HEK293T (cell line): Measurements from ENCODE around the gene TIE1.

ENCODE experiments used
- CTCF ChIA-PET: fragments of 350-600 bp; formaldehyde crosslinking; extraction: SDS; loops from one replicate; lab custom pipeline; 2021; ENCODE audit warnings: antibody characterized with exemption, inconsistent platforms; lab: Yijun Ruan, JAX
- POLR2A ChIA-PET: fragments of 350-600 bp; formaldehyde crosslinking; extraction: SDS; loops from one replicate; lab custom pipeline; 2020; ENCODE audit warnings: antibody characterized with exemption, inconsistent platforms; lab: Yijun Ruan, JAX
- DNase-seq: peaks from one replicate; pipeline ENCODE4 v3.0.0; 2012; ENCODE audit warnings: mixed read lengths; ENCODE audit errors: extremely low spot score
- ARNT ChIP-seq: fragments of 450-650 bp; IDR thresholded peaks from 2 replicates; pipeline ENCODE4 v1.6.1; 2017; ENCODE audit warnings: mild to moderate bottlenecking
- BHLHE40 ChIP-seq: fragments of 450-650 bp; IDR thresholded peaks from 2 replicates; pipeline ENCODE4 v1.6.1; 2016; ENCODE audit warnings: mild to moderate bottlenecking, moderate library complexity, borderline replicate concordance
- CTBP1 ChIP-seq: fragments of 450-650 bp; IDR thresholded peaks from 2 replicates; pipeline ENCODE4 v1.6.1; 2016; ENCODE audit warnings: borderline replicate concordance
- ELF4 ChIP-seq: fragments of 450-650 bp; IDR thresholded peaks from 2 replicates; pipeline ENCODE4 v1.6.1; 2017; ENCODE audit warnings: antibody characterized with exemption
- FOXA1 ChIP-seq: fragments of 450-650 bp; IDR thresholded peaks from 2 replicates; pipeline ENCODE4 v1.6.1; 2016; ENCODE audit warnings: mild to moderate bottlenecking
- FOXK2 ChIP-seq: fragments of 450-650 bp; IDR thresholded peaks from 2 replicates; pipeline ENCODE4 v1.6.1; 2016; ENCODE audit warnings: mild to moderate bottlenecking
- FOXM1 ChIP-seq: fragments of 450-650 bp; IDR thresholded peaks from 2 replicates; pipeline ENCODE4 v1.6.1; 2017; ENCODE audit warnings: mild to moderate bottlenecking, borderline replicate concordance
- HDGF ChIP-seq: fragments of 450-650 bp; IDR thresholded peaks from 2 replicates; pipeline ENCODE4 v1.6.1; 2017; ENCODE audit warnings: antibody characterized with exemption, borderline replicate concordance
- L3MBTL2 ChIP-seq: fragments of 450-650 bp; conservative IDR thresholded peaks from 2 replicates; pipeline ENCODE4 v1.6.1; 2016; ENCODE audit warnings: mild to moderate bottlenecking
- LEF1 ChIP-seq: fragments of 450-650 bp; IDR thresholded peaks from 2 replicates; pipeline ENCODE4 v1.6.1; 2017; ENCODE audit warnings: mild to moderate bottlenecking, borderline replicate concordance
- NFRKB ChIP-seq: fragments of 450-650 bp; IDR thresholded peaks from 2 replicates; pipeline ENCODE4 v1.6.1; 2016; ENCODE audit warnings: mild to moderate bottlenecking, moderate library complexity
- SP1 ChIP-seq: fragments of 450-650 bp; IDR thresholded peaks from 2 replicates; pipeline ENCODE4 v1.6.1; 2017
- SUZ12 ChIP-seq: fragments of 450-650 bp; IDR thresholded peaks from 2 replicates; pipeline ENCODE4 v1.6.1; 2016; ENCODE audit warnings: mild to moderate bottlenecking
- TARDBP ChIP-seq: fragments of 450-650 bp; IDR thresholded peaks from 2 replicates; pipeline ENCODE4 v1.6.1; 2016
- ZNF384 ChIP-seq: fragments of 450-650 bp; IDR thresholded peaks from 2 replicates; pipeline ENCODE4 v1.6.1; 2016
- TF ChIP-seq, protein P1 (sequence below): fragments of 450-650 bp; IDR thresholded peaks from 2 replicates; pipeline ENCODE4 v1.6.1; 2016

The TIE1 gene

DNA sequence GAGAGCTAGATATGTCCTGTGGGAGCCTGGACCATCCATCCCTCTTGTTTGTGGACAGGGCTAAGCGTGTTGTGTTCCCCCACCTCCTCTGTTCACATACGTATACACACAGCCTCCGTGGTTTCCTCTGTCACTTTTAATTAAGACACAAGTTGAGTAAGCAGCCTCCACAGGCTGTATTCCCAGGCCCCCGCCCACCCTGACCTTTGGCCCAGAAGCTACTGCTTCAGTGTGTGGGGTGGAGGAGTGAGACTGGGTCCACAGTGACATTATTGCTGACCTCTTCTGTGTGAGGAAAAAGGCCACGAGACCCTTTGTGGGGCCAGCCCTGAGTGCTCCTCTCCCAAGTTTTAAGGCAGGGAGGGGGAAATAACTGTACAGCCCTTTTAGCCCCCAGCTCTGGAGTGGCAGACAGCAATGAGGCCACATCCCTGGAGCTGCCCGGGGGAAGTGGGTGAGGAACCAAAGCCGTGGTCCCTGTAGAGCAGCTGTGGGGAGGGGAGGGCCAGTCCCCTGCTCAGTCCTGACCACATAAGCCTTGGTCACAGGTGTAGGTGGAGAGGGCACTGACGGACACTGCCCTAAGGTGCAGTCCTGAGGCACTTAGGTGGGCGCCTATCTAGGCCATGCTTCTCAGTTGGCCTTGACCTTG is 62.6 kb downstream of the TIE1 start:
- ChIA-PET CTCF (no interaction called here), POLR2A (no interaction called here)
- DNase-seq, result no peak

DNA sequence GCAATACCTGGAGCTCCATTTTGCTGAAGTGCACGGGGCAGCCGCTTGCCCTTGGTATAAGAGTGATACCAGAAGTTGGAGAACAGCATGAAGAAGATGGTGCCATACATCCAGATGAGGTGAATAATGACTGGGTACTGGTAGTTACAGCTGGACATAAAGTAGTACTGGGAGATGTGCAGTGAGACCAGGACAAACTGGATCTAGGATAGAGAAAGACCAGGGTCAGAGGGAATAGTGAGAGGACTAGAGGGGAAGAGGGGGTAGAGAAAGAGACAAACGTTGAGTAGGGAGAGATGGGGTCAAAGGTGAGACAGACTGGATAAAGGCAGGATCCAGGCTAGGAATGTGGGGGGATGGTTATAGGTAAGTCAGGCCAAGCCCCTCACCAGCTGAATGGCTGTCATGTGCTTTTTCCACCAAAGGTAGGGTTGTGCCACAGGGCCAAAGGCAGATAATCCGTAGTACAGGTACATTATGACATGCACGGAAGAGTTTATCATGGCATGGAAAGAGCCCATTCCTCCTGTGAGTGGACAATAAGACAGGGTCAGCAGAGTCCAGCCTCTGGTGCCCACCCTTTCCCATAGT is 63.2 kb downstream of the TIE1 start:
- no peak for DNase-seq
- TF ChIP-seq, protein P1, sequence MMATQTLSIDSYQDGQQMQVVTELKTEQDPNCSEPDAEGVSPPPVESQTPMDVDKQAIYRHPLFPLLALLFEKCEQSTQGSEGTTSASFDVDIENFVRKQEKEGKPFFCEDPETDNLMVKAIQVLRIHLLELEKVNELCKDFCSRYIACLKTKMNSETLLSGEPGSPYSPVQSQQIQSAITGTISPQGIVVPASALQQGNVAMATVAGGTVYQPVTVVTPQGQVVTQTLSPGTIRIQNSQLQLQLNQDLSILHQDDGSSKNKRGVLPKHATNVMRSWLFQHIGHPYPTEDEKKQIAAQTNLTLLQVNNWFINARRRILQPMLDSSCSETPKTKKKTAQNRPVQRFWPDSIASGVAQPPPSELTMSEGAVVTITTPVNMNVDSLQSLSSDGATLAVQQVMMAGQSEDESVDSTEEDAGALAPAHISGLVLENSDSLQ, result no peak
- no peak for TF ChIP-seq TARDBP
- no peak; the same call in 1 of the 2 replicates for TF ChIP-seq L3MBTL2
- no peak for TF ChIP-seq FOXK2
- ChIA-PET POLR2A (no interaction called here), CTCF (no interaction called here)

More for the DNA sequence above, 62.6 kb downstream of the TIE1 start:
- TF ChIP-seq LEF1, result no peak

DNA sequence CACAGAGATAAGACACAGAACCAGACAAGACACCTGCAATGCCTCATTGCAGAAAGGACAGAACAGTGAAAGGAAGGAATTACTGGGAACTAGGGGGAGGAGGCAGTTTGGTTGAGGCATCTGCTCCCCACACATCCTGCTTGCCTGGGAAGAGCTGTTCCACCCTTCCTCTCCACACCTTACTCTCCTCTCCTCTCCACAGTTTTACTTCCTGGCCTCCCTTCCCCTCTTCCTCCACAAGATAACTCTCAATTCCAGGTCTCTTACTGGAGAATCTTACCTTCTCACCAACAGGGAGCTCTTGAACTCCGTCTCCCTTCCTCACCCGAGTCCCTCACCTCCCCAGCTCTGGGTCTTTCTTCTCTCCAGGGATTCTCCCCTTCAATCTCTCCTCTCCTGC is 64.9 kb downstream of the TIE1 start:
- TF ChIP-seq FOXM1 (no peak), HDGF (no peak), ELF4 (no peak), BHLHE40 (no peak), SUZ12 (no peak), ZNF384 (no peak), SP1 (no peak), L3MBTL2 (no peak)
- TF ChIP-seq, protein P1, result no peak
- ChIA-PET POLR2A (interaction anchor here (1.0 kb wide), 1 partner anchor 17 kb away, joined by 4 read pairs; no protein-coding TSS in a partner anchor), CTCF (no interaction called here)
- no peak for DNase-seq

DNA sequence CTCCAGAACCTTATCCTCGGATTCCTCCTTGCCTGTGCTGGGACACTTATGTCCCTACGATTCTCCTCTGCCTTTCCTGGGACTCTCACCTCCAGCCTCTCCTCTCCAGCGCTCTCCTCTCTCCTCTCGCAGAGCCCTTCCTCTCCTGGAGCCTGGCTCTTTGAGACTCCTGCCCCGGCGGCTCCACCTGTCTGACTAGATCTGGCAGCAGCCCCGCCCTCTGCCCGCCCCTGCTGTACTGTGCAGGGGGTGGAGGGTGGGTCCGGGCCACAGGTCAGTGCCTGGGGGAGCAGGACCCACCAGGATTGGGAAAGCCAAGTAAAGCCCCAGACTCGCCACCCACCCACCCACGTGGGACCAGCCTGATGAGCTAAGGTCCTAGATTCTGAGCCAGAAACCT is 65.4 kb downstream of the TIE1 start:
- POLR2A ChIA-PET, result interaction anchor here (1.0 kb wide), 1 partner anchor 17 kb away, joined by 4 read pairs; no protein-coding TSS in a partner anchor

DNA sequence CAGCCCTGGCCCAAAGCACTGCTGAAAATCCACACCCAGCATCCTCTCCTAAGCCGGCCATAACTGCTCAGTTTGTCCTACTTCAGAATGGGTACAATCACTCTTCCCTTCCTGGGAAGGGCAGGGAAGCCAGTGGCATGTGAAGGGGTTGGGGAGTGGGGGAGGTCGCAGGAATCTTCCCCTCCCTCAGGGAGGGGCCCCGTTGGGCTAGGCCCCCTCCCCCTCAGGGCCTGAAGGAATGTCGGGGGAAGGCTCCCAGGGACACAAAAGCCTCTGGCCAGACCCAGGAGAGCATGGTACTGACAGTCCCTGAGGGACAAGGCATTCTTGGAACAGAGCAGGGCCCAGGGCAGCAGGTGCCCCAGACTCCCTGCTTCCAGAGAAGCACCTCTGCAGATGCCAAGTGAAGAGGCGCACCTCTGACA is 65.8 kb downstream of the TIE1 start:
- no peak for DNase-seq
- POLR2A ChIA-PET, result interaction anchor here (4.3 kb wide), 1 partner anchor 9 kb away, joined by 41 read pairs; the partner anchor contains the start of gene CDC20
- CTCF ChIA-PET, result no interaction called here
- TF ChIP-seq LEF1 (no peak), FOXA1 (no peak), SUZ12 (no peak), NFRKB (no peak), CTBP1 (no peak), L3MBTL2 (no peak), ELF4 (no peak), TARDBP (no peak), BHLHE40 (no peak), ZNF384 (no peak)

More for the DNA sequence above, 65.4 kb downstream of the TIE1 start:
- TF ChIP-seq FOXK2 (no peak), TARDBP (no peak), FOXA1 (no peak), ARNT (no peak), CTBP1 (no peak), BHLHE40 (no peak), L3MBTL2 (no peak), SP1 (no peak), ELF4 (no peak), FOXM1 (no peak)
- TF ChIP-seq, protein P1, result no peak
- DNase-seq, result no peak
- CTCF ChIA-PET, result no interaction called here

DNA sequence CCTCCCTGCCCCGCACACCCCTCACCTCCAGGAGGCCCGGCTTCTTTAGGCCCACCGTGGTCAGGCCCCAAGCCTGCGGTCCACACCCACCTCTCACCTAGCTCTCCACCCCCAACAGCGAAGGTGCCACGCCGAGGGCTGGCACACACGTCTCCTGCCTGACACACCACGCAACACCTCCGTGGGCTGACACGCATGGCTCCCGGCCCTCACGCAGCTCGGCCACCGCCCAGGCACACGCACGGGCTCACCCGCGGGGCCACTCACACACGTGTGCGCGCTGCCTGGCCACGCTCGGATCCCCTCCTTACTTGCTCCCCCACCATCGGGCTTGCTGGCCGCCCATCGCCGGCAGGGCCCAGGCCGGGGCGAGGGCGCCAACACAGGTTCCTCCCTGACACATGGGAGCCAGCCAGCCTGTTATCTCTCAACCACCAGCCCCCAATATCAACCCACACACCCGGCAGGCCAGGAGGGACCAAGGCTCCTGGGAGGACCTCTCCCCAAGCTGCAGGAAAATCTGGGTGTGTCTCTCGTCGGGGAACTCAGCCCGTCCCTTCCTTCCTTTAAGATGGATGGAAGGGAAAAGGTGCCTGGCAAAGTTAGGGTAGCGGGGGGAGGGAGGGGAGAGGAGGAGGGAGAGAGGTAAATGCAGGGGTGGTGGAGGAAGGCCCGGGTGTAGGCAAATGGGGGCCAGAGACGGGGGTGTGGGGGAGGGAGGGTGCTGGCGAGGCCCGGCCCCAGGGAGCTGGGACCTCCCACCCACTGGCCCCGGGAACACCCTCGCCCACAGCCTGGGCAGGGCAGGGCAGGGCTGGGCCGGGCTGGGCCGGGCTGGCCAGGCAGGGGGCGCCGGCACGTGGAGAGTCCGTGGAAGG is 66.5 kb downstream of the TIE1 start:
- ChIA-PET POLR2A (interaction anchor here (0.6 to 4.3 kb wide), 4 partner anchors 9 to 23 kb away, joined by 3 to 41 read pairs (median 8); partner anchors contain the start of genes CDC20, MED8 and SZT2), CTCF (interaction anchor here (1.5 kb wide), 1 partner anchor 9 kb away, joined by 8 read pairs; the partner anchor contains the start of gene CDC20)
- DNase-seq, result no peak
- TF ChIP-seq, protein P1, result no peak
- TF ChIP-seq FOXK2, result no peak
- no peak for TF ChIP-seq SUZ12
- no peak for TF ChIP-seq SP1
- TF ChIP-seq LEF1, result no peak
- no peak for TF ChIP-seq NFRKB
- no peak for TF ChIP-seq TARDBP
- no peak for TF ChIP-seq CTBP1
- TF ChIP-seq HDGF, result no peak
- no peak for TF ChIP-seq BHLHE40
- no peak for TF ChIP-seq FOXM1
- TF ChIP-seq ARNT, result no peak
- no peak for TF ChIP-seq FOXA1
- no peak for TF ChIP-seq L3MBTL2
- no peak for TF ChIP-seq ELF4
- no peak for TF ChIP-seq ZNF384
